Keratinocyte (primary cell): ENCODE measurements around the gene ZNF174. TPM values are rescaled to one million over a fixed set of nuclear protein-coding genes. Genes with fewer than 3 reads are reported as not detected.
A peak's percentile ranks its signal among the peaks of the same experiment; 100 is the strongest.

Experiments
- DNase-seq: peaks from one replicate; pipeline ENCODE4 v3.0.0-alpha.2; 2011; ENCODE audit warnings: low read depth, missing footprints, low spot score
- FAIRE-seq: peaks from 2 replicates; lab custom pipeline; 2011; peaks lifted over from hg19 to GRCh38; lab: Jason Lieb, UNC
- H2AFZ ChIP-seq: 2 replicates; pipeline ENCODE4 v1.6.0; 2012; ENCODE audit warnings: low read length, control low read depth, inconsistent platforms; ENCODE audit not compliant: control insufficient read depth
- H3K27ac ChIP-seq: 2 replicates; pipeline ENCODE4 v1.5.1; 2011; ENCODE audit warnings: low read length; ENCODE audit not compliant: control insufficient read depth, insufficient read depth
- H3K27me3 ChIP-seq: 3 replicates; pipeline ENCODE4 v1.6.0; 2011; ENCODE audit warnings: low read length; ENCODE audit not compliant: control insufficient read depth, insufficient read depth; ENCODE audit errors: extremely low read depth
- H3K36me3 ChIP-seq, 2 experiments: 2 replicates in 1 of 2; 3 replicates in 1 of 2; pipeline ENCODE4 v1.5.1; 2011; ENCODE audit warnings: low read length in 2 of 2, mild to moderate bottlenecking in 1 of 2; ENCODE audit not compliant: control insufficient read depth in 2 of 2, insufficient read depth in 2 of 2; ENCODE audit errors: extremely low read depth in 1 of 2
- H3K4me1 ChIP-seq: 3 replicates; pipeline ENCODE4 v1.5.1; 2011; ENCODE audit warnings: low read length; ENCODE audit not compliant: control insufficient read depth, insufficient read depth; ENCODE audit errors: extremely low read depth
- H3K4me2 ChIP-seq: 3 replicates; pipeline ENCODE4 v1.6.0; 2011; ENCODE audit warnings: low read depth, low read length; ENCODE audit not compliant: control insufficient read depth, insufficient read depth; ENCODE audit errors: extremely low read depth
- H3K4me3 ChIP-seq, 3 experiments: fragments of 200-600 bp in 1 of 3; sonication (generic) in 1 of 3; 2 replicates in 2 of 3; 3 replicates in 1 of 3; pipeline ENCODE4 v1.5.1; 2011 to 2016; ENCODE audit warnings: low read length in 3 of 3, mild to moderate bottlenecking in 3 of 3, control low read depth in 2 of 3, inconsistent platforms in 1 of 3, low read depth in 1 of 3, mixed read lengths in 1 of 3, mixed run types in 1 of 3, moderate library complexity in 1 of 3; ENCODE audit not compliant: control insufficient read depth in 2 of 3, insufficient read depth in 2 of 3; ENCODE audit errors: extremely low read depth in 1 of 3
- H3K79me2 ChIP-seq: 2 replicates; pipeline ENCODE4 v1.6.0; 2012; ENCODE audit warnings: low read length; ENCODE audit not compliant: control insufficient read depth, insufficient read depth
- H3K9ac ChIP-seq: 3 replicates; pipeline ENCODE4 v1.6.0; 2011; ENCODE audit warnings: low read length; ENCODE audit not compliant: control insufficient read depth, insufficient read depth; ENCODE audit errors: extremely low read depth
- H3K9me1 ChIP-seq: 3 replicates; pipeline ENCODE4 v1.6.0; 2011; ENCODE audit warnings: low read length; ENCODE audit not compliant: control insufficient read depth, insufficient read depth; ENCODE audit errors: extremely low read depth
- H3K9me3 ChIP-seq: 2 replicates; pipeline ENCODE4 v1.5.1; 2012; ENCODE audit warnings: low read depth, low read length; ENCODE audit not compliant: control insufficient read depth
- H4K20me1 ChIP-seq: 3 replicates; pipeline ENCODE4 v1.6.0; 2011; ENCODE audit warnings: low read length; ENCODE audit not compliant: control insufficient read depth, insufficient read depth; ENCODE audit errors: extremely low read depth
- CTCF ChIP-seq, 3 experiments: IDR thresholded peaks in 1 of 3; conservative IDR thresholded peaks in 1 of 3; optimal IDR thresholded peaks in 1 of 3; 2 replicates in 2 of 3; 3 replicates in 1 of 3; pipeline versions ENCODE3 to v1.5.1; 2011; ENCODE audit warnings: low read length in 3 of 3, mild to moderate bottlenecking in 3 of 3, moderate library complexity in 2 of 3, control low read depth in 1 of 3, inconsistent platforms in 1 of 3; ENCODE audit not compliant: insufficient read depth in 2 of 3; ENCODE audit errors: extremely low read depth in 1 of 3
- EZH2 ChIP-seq: IDR thresholded peaks from one replicate; pipeline ENCODE4 v1.6.1; 2012; ENCODE audit warnings: inconsistent platforms, mild to moderate bottlenecking, low read length, moderate library complexity
- dilution Hi-C: fragments of 300-500 bp; cut with MboI; formaldehyde crosslinking; loops from one replicate; pipeline ENCODE4 v1.7.0; 2020; ENCODE audit warnings: low sequenced_read_pairs; ENCODE audit not compliant: extremely low pct_ligation_motif_present
- polyA plus RNA-seq, 5 experiments: library from polyadenylated mRNA; depleted of rRNA in 3 of 5; stranded (reverse) in 3 of 5; stranded (forward) in 1 of 5; unstranded in 1 of 5; fragments of >200 nt; gene quantifications; 1 replicate in 1 of 5; 2 replicates in 3 of 5; 3 replicates in 1 of 5; pipeline versions ENCODE4 v1.2.1 to v1.2.3, GENCODE V29; 2011 to 2012; ENCODE audit warnings: missing spikeins in 2 of 5, low read depth in 1 of 5, low replicate concordance in 1 of 5

The ZNF174 gene
- polyA plus RNA-seq, 1 donor (not counting 4 experiments of a cell fraction or from before 2014, with no cell fraction given), result 8.0 TPM

GRCh38 chr16:3457434-3458252 is 56.6 kb downstream of the ZNF174 start:
- Histone ChIP-seq H3K36me3 (no peaks in the 10 kb centered on the region), H3K9me1 (no peaks in the 10 kb centered on the region), H3K4me2 (peak overlapping the region; percentile 99), H2AFZ (peak overlapping the region; percentile 95), H3K27ac (peak overlapping the region; percentile 87), H3K4me3 (peak overlapping the region; percentile 70 to 92 (median 87)), H3K4me1 (peaks cover 16% of the 10 kb centered on the region), H4K20me1 (peaks cover 6% of the 10 kb centered on the region), H3K27me3 (no peaks in the 10 kb centered on the region), H3K9ac (peak overlapping the region; percentile 93), H3K9me3 (no peaks in the 10 kb centered on the region), H3K79me2 (peaks cover 45% of the 10 kb centered on the region)
- FAIRE-seq (no peak), DNase-seq (no peak)
- TF ChIP-seq EZH2, result no peak
- peak in 2 of 3 experiments; percentile 55 to 58 for TF ChIP-seq CTCF (optimal IDR thresholded peaks at IDR 0.05 in 1 of 3, IDR thresholded peaks at IDR 0.05 in 1 of 3, conservative IDR thresholded peaks at IDR 0.05 in 1 of 3; ENCODE audit: extremely low read depth in 1 of 3, insufficient read depth in 2 of 3, low read length in 3 of 3)
- dilution Hi-C loops, result no loop called here

- FAIRE-seq (no peak), DNase-seq (no peak)
- no peaks in the 10 kb centered on the region for H3K27me3 ChIP-seq
- peak overlapping the region; percentile 93 for H3K9ac ChIP-seq
- H3K9me3 ChIP-seq, result no peaks in the 10 kb centered on the region
- peaks cover 6% of the 10 kb centered on the region for H4K20me1 ChIP-seq
- H3K79me2 ChIP-seq, result peaks cover 52% of the 10 kb centered on the region
- dilution Hi-C loops, result no loop called here
- peak overlapping the region; percentile 70 to 96 (median 92) for H3K4me3 ChIP-seq
- TF ChIP-seq EZH2 (no peak), CTCF (optimal IDR thresholded peaks at IDR 0.05 in 1 of 3, IDR thresholded peaks at IDR 0.05 in 1 of 3, conservative IDR thresholded peaks at IDR 0.05 in 1 of 3; ENCODE audit: extremely low read depth in 1 of 3, insufficient read depth in 2 of 3, low read length in 3 of 3) (no peak)
- peak overlapping the region; percentile 81 for H3K27ac ChIP-seq
- H3K4me1 ChIP-seq, result peaks cover 16% of the 10 kb centered on the region
- no peaks in the 10 kb centered on the region for H3K36me3 ChIP-seq
- peak overlapping the region; percentile 80 for H3K4me2 ChIP-seq
- H2AFZ ChIP-seq, result peak overlapping the region; percentile 91
- H3K9me1 ChIP-seq, result no peaks in the 10 kb centered on the region
Observed at GRCh38 chr16:3458278-3458851, 57.4 kb downstream of the ZNF174 start.
